PFSK-1 (cell line): ENCODE results near the gene EFR3B.

Experiments used
- POLR2AphosphoS5 ChIP-seq: IDR thresholded peaks from 2 replicates; pipeline ENCODE4 v1.6.1; 2012; ENCODE audit warnings: low read depth, mild to moderate bottlenecking, control low read depth, low read length, moderate library complexity
- SIN3A ChIP-seq: IDR thresholded peaks from 2 replicates; pipeline ENCODE4 v1.6.1; 2012; ENCODE audit warnings: mild to moderate bottlenecking, low read length, moderate library complexity, borderline replicate concordance; ENCODE audit not compliant: insufficient read depth
- TAF1 ChIP-seq: IDR thresholded peaks from 2 replicates; pipeline ENCODE4 v1.6.1; 2012; ENCODE audit warnings: low read length, control low read depth, borderline replicate concordance; ENCODE audit not compliant: insufficient read depth

DNA sequence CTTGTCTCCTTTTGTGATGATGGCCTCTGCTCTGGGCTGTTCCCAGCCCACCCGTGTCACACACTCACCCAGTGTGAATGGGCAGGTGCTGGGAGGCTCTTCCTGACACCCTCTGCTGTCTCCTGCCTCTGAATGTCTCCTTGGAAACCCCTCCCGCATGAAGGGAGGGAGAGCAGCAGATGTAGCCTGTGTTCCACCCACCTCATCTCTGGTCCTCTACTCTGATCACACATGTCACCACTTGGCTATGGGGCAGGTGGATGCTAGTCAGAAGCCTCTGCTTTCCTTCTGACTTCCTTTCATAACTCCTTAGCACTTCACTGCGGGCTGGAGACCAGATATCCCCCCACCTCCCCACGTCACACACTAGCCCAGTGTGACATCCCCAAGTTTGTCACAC is 23.9 kb downstream of the EFR3B start:
- no peak for TF ChIP-seq SIN3A
- TF ChIP-seq TAF1: no peak
- no peak for TF ChIP-seq POLR2AphosphoS5
